Activated T-helper 1 cell treated with anti-CD3 and anti-CD28 coated beads, Interleukin-12 subunit alpha, Interleukin-12 subunit beta, Interleukin-2, Interleukin-4 antibody, amounts not matched to agents 30 ng/mL and 10 ng/mL and 1 ng/mL, durations not matched to agents 14 hours and 24 hours and 36 hours (primary cell): ENCODE data around the gene GYPB. TPM values are rescaled to one million over a fixed set of nuclear protein-coding genes. Genes with fewer than 3 reads are reported as not detected.
"Not testable (repeated sequence)": the region's sequence is repeated elsewhere in the genome, so short reads cannot be mapped to it uniquely, and the experiment has no call there.

Source experiments
- DNase-seq: peaks from one replicate; pipeline ENCODE4 v3.0.0; 2021; ENCODE audit warnings: low spot score
- H3K27ac Mint-ChIP-seq: one replicate; pipeline ENCODE4 v1.8.0; 2021; ENCODE audit warnings: mild to moderate bottlenecking, mixed read lengths
- H3K27me3 Mint-ChIP-seq: one replicate; pipeline ENCODE4 v1.8.0; 2022; ENCODE audit warnings: mild to moderate bottlenecking, moderate library complexity, mixed read lengths; ENCODE audit not compliant: insufficient read depth
- H3K36me3 Mint-ChIP-seq: one replicate; pipeline ENCODE4 v1.8.0; 2021; ENCODE audit warnings: low read depth, mixed read lengths
- H3K4me1 Mint-ChIP-seq: one replicate; pipeline ENCODE4 v1.8.0; 2021; ENCODE audit warnings: low read depth, mixed read lengths
- H3K4me3 Mint-ChIP-seq: one replicate; pipeline ENCODE4 v1.8.0; 2021; ENCODE audit warnings: mild to moderate bottlenecking, moderate library complexity, mixed read lengths
- H3K9me3 Mint-ChIP-seq: one replicate; pipeline ENCODE4 v1.8.0; 2021; ENCODE audit warnings: mixed read lengths
- intact Hi-C: fragments of 100-400 bp; cut with micrococcal nuclease; formaldehyde crosslinking; loops from one replicate; pipeline ENCODE4 v1.15.1; 2024
- total RNA-seq: library from RNA; stranded (reverse); gene quantifications from 2 replicates; pipeline ENCODE4 v1.2.3, GENCODE V29; 2022

Gene GYPB
- total RNA-seq, result not detected in 2 replicates

- H3K36me3 Mint-ChIP-seq, H3K4me3 Mint-ChIP-seq, H3K9me3 Mint-ChIP-seq, H3K27ac Mint-ChIP-seq, H3K27me3 Mint-ChIP-seq, intact Hi-C loops, DNase-seq, H3K4me1 Mint-ChIP-seq: not testable (repeated sequence)
Observed at GRCh38 chr4:144019277-144019676, at the start of gene GYPB. TSS of gene GYPB (minus strand) at chr4:144019380. CDS start at chr4:144019287, 93 bp downstream.

GRCh38 chr4:144061556-144061955 is 42.4 kb upstream of the GYPB start:
- intact Hi-C loops, H3K4me3 Mint-ChIP-seq, H3K27me3 Mint-ChIP-seq, H3K36me3 Mint-ChIP-seq, H3K27ac Mint-ChIP-seq, H3K4me1 Mint-ChIP-seq, DNase-seq: not testable (repeated sequence)
- H3K9me3 Mint-ChIP-seq, result peaks cover 21% of the 10 kb centered on the region

- DNase-seq, H3K4me3 Mint-ChIP-seq, H3K4me1 Mint-ChIP-seq, intact Hi-C loops, H3K36me3 Mint-ChIP-seq, H3K27me3 Mint-ChIP-seq, H3K27ac Mint-ChIP-seq: not testable (repeated sequence)
- peaks cover 21% of the 10 kb centered on the region for H3K9me3 Mint-ChIP-seq
Observed at GRCh38 chr4:144060234-144060859, 41.2 kb upstream of the GYPB start.

- intact Hi-C loops, result no loop called here
- Mint-ChIP-seq H3K4me3 (no peak overlapping the region), H3K27ac (no peak overlapping the region), H3K27me3 (peaks cover 2% of the 10 kb centered on the region), H3K9me3 (peaks cover 13% of the 10 kb centered on the region), H3K4me1 (no peaks in the 10 kb centered on the region), H3K36me3 (no peaks in the 10 kb centered on the region)
- DNase-seq, result no peak
Observed at GRCh38 chr4:144056800-144057199, 37.6 kb upstream of the GYPB start.

DNA sequence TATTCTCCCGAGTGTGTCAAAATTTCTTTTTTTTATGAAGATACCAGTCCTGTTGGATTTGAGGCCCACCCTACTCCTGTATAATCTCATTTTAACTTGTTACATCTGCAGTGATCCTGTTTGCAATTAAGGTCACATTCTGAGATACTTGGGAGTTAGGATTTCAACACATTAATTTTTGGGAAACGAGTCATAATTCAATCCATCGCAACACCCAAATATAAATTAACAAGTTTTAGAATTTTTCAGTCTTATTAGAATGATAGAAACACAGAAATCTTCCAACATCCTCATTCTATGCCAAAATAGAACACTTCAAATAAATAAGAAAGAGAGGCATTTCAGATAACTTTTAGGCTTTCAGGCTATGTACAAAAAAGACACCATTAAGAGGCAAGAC is 36.2 kb upstream of the GYPB start:
- intact Hi-C loops, H3K4me3 Mint-ChIP-seq, H3K36me3 Mint-ChIP-seq, H3K9me3 Mint-ChIP-seq, H3K27ac Mint-ChIP-seq, H3K27me3 Mint-ChIP-seq, DNase-seq, H3K4me1 Mint-ChIP-seq: not testable (repeated sequence)

GRCh38 chr4:144051494-144051893 is 32.3 kb upstream of the GYPB start:
- H3K27me3 Mint-ChIP-seq, H3K36me3 Mint-ChIP-seq, DNase-seq, H3K27ac Mint-ChIP-seq, H3K4me1 Mint-ChIP-seq, H3K4me3 Mint-ChIP-seq, H3K9me3 Mint-ChIP-seq, intact Hi-C loops: not testable (repeated sequence)

GRCh38 chr4:144050631-144051030 is 31.5 kb upstream of the GYPB start:
- H3K4me1 Mint-ChIP-seq, H3K36me3 Mint-ChIP-seq, H3K9me3 Mint-ChIP-seq, H3K27ac Mint-ChIP-seq, DNase-seq, H3K4me3 Mint-ChIP-seq, H3K27me3 Mint-ChIP-seq, intact Hi-C loops: not testable (repeated sequence)

DNA sequence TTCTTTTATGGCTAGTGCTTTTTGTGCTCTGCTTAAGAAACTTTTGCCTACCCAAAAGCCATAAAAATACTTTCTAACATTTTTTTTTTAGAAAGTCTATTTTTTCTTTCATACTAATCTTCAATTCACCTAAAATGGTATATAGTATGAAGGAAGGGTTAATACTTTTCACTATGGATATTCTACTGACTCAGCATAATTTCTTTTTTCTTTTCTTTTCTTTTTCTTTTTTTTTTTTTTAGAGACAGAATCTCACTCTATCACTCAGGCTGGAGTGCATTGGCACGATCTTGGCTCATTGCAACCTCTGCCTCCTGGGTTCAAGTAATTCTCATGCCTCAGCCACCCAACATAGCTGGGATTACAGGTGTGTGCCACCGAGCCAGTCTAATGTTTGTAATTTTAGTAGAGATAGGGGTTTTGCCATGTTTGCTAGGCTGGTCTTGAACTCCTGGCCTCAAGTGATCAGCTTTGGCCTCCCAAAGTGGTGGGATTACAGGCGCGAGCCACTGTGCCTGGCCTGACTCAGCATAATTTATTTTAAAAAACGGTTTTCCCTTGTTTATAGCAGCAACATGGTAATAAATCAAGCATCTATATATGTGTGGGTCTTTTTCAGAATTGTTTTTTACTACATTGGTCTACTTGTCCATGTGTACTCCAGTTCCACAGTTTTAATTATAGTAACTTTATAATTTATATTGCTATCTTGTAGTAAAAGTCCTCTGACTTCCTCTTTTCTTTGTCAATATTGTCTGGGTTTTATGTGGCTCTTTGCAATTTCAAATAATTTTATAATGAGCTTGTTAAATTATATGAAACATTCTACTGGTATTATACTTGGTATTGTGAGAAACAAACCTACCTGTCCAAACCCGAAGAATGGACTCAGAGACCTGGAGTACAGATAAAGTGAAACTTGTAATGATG is 30.6 kb upstream of the GYPB start:
- H3K4me1 Mint-ChIP-seq, intact Hi-C loops, H3K27me3 Mint-ChIP-seq, DNase-seq, H3K9me3 Mint-ChIP-seq, H3K4me3 Mint-ChIP-seq, H3K27ac Mint-ChIP-seq, H3K36me3 Mint-ChIP-seq: not testable (repeated sequence)

DNA sequence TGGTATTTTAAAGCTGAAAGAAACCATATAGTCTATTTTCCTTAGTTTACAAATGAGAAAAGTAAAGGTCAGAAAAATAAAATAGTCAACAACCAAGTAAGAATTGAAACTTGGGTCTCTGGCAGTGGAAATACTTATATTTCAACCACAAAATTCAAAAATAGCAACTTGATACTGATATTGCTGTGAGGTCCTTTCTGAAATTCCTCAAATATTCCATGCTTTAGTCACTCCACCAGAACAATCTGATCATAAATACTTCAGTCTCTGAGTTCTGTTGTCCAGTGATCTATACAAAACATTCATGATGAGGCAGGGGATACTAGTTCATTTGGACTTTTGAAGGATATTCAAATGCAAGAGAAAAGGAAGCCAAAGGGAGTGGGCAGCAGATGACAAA is 25.8 kb upstream of the GYPB start:
- H3K27ac Mint-ChIP-seq, H3K9me3 Mint-ChIP-seq, DNase-seq, H3K27me3 Mint-ChIP-seq, H3K36me3 Mint-ChIP-seq, H3K4me1 Mint-ChIP-seq, intact Hi-C loops, H3K4me3 Mint-ChIP-seq: not testable (repeated sequence)

GRCh38 chr4:144032580-144032979 is 13.4 kb upstream of the GYPB start:
- H3K36me3 Mint-ChIP-seq, H3K27ac Mint-ChIP-seq, H3K9me3 Mint-ChIP-seq, H3K27me3 Mint-ChIP-seq, DNase-seq, H3K4me1 Mint-ChIP-seq, H3K4me3 Mint-ChIP-seq, intact Hi-C loops: not testable (repeated sequence)

DNA sequence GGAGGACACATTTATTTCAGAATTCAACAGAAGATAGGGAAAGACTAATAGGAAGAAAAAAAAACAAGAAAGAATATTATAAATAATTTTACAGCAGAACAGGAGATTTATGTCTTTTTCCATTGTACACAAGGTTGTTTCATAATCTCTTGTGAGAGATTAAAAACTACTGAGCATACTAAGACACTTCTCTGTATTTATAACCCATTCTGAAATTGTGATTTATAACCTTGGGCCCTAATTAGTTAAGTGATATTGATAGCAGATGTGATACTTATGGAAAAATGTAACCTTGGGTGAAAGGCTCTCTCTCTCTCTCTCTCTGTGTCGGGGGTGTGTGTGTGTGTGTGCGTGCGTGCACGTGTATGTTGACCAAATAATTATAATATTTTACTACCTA is 12.7 kb upstream of the GYPB start:
- DNase-seq, H3K4me1 Mint-ChIP-seq, H3K4me3 Mint-ChIP-seq, intact Hi-C loops, H3K36me3 Mint-ChIP-seq, H3K27ac Mint-ChIP-seq, H3K9me3 Mint-ChIP-seq, H3K27me3 Mint-ChIP-seq: not testable (repeated sequence)

- intact Hi-C loops, DNase-seq, H3K27me3 Mint-ChIP-seq, H3K9me3 Mint-ChIP-seq, H3K4me3 Mint-ChIP-seq, H3K27ac Mint-ChIP-seq, H3K4me1 Mint-ChIP-seq, H3K36me3 Mint-ChIP-seq: not testable (repeated sequence)
Observed at GRCh38 chr4:144031369-144031768, 12.2 kb upstream of the GYPB start.

- not testable (repeated sequence) for H3K4me3 Mint-ChIP-seq, H3K36me3 Mint-ChIP-seq, H3K4me1 Mint-ChIP-seq
Observed at GRCh38 chr4:144030708-144031107, 11.5 kb upstream of the GYPB start.

More at GRCh38 chr4:144030708-144031107, 11.5 kb upstream of the GYPB start:
- H3K27me3 Mint-ChIP-seq, intact Hi-C loops, H3K9me3 Mint-ChIP-seq, DNase-seq, H3K27ac Mint-ChIP-seq: not testable (repeated sequence)
